Lower leg skin (tissue), 3 donors: ENCODE data around the gene FETUB.

Experiments
- CTCF ChIP-seq, 3 donors: fragments of 450-650 bp; IDR thresholded peaks; one replicate each; pipeline ENCODE4 v1.5.1; 2016; ENCODE audit warnings: antibody characterized with exemption in 3 of 3, mild to moderate bottlenecking in 3 of 3, moderate library complexity in 2 of 3
- POLR2A ChIP-seq, 2 donors: fragments of 450-650 bp; IDR thresholded peaks; one replicate each; pipeline ENCODE4 v1.6.1; 2016 to 2017; ENCODE audit warnings: antibody characterized with exemption in 2 of 2, mild to moderate bottlenecking in 1 of 2, moderate library complexity in 1 of 2

DNA sequence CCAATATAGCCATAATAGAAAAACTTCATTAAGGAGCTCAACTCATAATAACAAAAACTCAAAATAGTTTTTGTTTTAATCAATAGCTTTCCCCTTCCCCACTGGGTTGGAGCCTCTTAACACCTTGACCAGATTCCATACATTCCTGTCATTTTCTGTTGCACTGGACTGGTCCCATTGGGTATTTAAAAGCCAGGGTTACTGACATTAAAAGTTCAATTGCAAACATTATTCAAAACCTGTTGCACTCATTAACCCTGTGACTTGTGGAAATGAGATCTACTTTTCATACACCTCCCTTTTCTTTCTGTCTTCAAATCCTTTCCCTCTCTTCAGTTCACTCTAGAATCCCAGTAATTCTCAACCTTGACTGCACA is 23.9 kb downstream of the FETUB start:
- TF ChIP-seq CTCF (IDR thresholded peaks at IDR 0.05) (no peak), POLR2A (IDR thresholded peaks at IDR 0.05) (no peak)
